Thymus (tissue), 11 donors: Measurements from ENCODE around the gene MMP20. TPM values are rescaled to one million over a fixed set of nuclear protein-coding genes. Genes with fewer than 3 reads are reported as not detected.

Experiments
- DNase-seq, 9 donors: peaks; one replicate each; pipeline ENCODE4 v3.0.0-alpha.2; 2013; ENCODE audit warnings: low spot score in 9 of 9, low read depth in 6 of 9, missing footprints in 1 of 9
- H3K27ac ChIP-seq, 2 donors: one replicate each; pipeline ENCODE4 v1.5.1; 2013; ENCODE audit warnings: control low read depth in 1 of 2, low read depth in 1 of 2, low read length in 1 of 2, mild to moderate bottlenecking in 1 of 2, moderate library complexity in 1 of 2
- H3K27me3 ChIP-seq, 2 donors: one replicate each; pipeline ENCODE4 v1.5.1; 2013; ENCODE audit warnings: low read length in 1 of 2; ENCODE audit not compliant: control insufficient read depth in 2 of 2, insufficient read depth in 1 of 2
- H3K36me3 ChIP-seq, 2 donors: one replicate each; pipeline ENCODE4 v1.5.1; 2013; ENCODE audit warnings: low read length in 1 of 2, mild to moderate bottlenecking in 1 of 2, moderate library complexity in 1 of 2; ENCODE audit not compliant: control insufficient read depth in 2 of 2, insufficient read depth in 2 of 2
- H3K4me1 ChIP-seq, 2 donors: one replicate each; pipeline ENCODE4 v1.5.1; 2013; ENCODE audit warnings: low read length in 2 of 2; ENCODE audit not compliant: control insufficient read depth in 2 of 2, insufficient read depth in 2 of 2
- H3K4me3 ChIP-seq, 2 donors: one replicate each; pipeline ENCODE4 v1.5.1; 2013; ENCODE audit warnings: low read length in 2 of 2, control low read depth in 1 of 2, mild to moderate bottlenecking in 1 of 2
- H3K9me3 ChIP-seq, 2 donors: one replicate each; pipeline ENCODE4 v1.5.1; 2013; ENCODE audit warnings: low read length in 1 of 2, mild to moderate bottlenecking in 1 of 2; ENCODE audit not compliant: control insufficient read depth in 2 of 2, insufficient read depth in 1 of 2
- WGBS: extraction: QIAGEN DNeasy Blood & Tissue Kit; methylation state at CpG from one replicate; pipeline ENCODE4 v1.1.7; 2013; 5-methylcytosine and 5-hydroxymethylcytosine counted together
- polyA plus RNA-seq: library from polyadenylated mRNA; stranded (reverse); fragments of 200-250 nt; gene quantifications from one replicate; pipeline ENCODE4 v1.2.3, GENCODE V29; 2013
- total RNA-seq: library from RNA; stranded (reverse); fragments of 120-200 nt; gene quantifications from one replicate; pipeline ENCODE4 v1.2.4, GENCODE V29; 2013
- donor health status: healthy.

The MMP20 gene
- total and polyA plus RNA-seq, 2 donors, result 0.14 to 0.23 TPM

- Histone ChIP-seq H3K27me3 (no peaks in the 10 kb centered on the region), H3K36me3 (no peaks in the 10 kb centered on the region), H3K4me1 (peaks cover 0 to 2% of the 10 kb centered on the region in 2 donors), H3K9me3 (no peaks in the 10 kb centered on the region), H3K4me3 (no peak overlapping the region), H3K27ac (no peak overlapping the region)
- DNase-seq, result no peak
- 71% methylated on average over 3 of the region's 3 CpGs for WGBS
Observed at GRCh38 chr11:102576350-102576749, 48.8 kb downstream of the MMP20 start.

- no peaks in the 10 kb centered on the region for H3K36me3 ChIP-seq
- H3K27me3 ChIP-seq, result no peaks in the 10 kb centered on the region
- DNase-seq, result no peak
- H3K27ac ChIP-seq, result no peak overlapping the region
- over 99% methylated on average over 2 of the region's 2 CpGs for WGBS
- no peak overlapping the region for H3K4me3 ChIP-seq
- no peaks in the 10 kb centered on the region for H3K9me3 ChIP-seq
- no peaks in the 10 kb centered on the region for H3K4me1 ChIP-seq
Observed at GRCh38 chr11:102575012-102575411, 50.1 kb downstream of the MMP20 start.

GRCh38 chr11:102573851-102574250 is 51.3 kb downstream of the MMP20 start:
- Histone ChIP-seq H3K27ac (no peak overlapping the region), H3K9me3 (peaks cover 0 to 1% of the 10 kb centered on the region in 2 donors), H3K4me3 (no peak overlapping the region), H3K4me1 (no peaks in the 10 kb centered on the region), H3K36me3 (no peaks in the 10 kb centered on the region), H3K27me3 (no peaks in the 10 kb centered on the region)
- WGBS, result 91% methylated on average over 2 of the region's 2 CpGs
- no peak for DNase-seq

- WGBS, result 98% methylated on average over 2 of the region's 2 CpGs
- no peaks in the 10 kb centered on the region for H3K36me3 ChIP-seq
- H3K4me1 ChIP-seq, result no peaks in the 10 kb centered on the region
- DNase-seq, result no peak
- H3K4me3 ChIP-seq, result no peak overlapping the region
- H3K27ac ChIP-seq, result no peak overlapping the region
- H3K27me3 ChIP-seq, result no peaks in the 10 kb centered on the region
- H3K9me3 ChIP-seq, result peaks cover 0 to 7% of the 10 kb centered on the region in 2 donors
Observed at GRCh38 chr11:102572554-102573220, 52.4 kb downstream of the MMP20 start.

- Histone ChIP-seq H3K4me1 (no peaks in the 10 kb centered on the region), H3K4me3 (no peak overlapping the region), H3K27me3 (no peaks in the 10 kb centered on the region), H3K36me3 (no peaks in the 10 kb centered on the region), H3K9me3 (peaks cover 0 to 10% of the 10 kb centered on the region in 2 donors), H3K27ac (no peak overlapping the region)
- DNase-seq, result no peak
- 64% methylated on average over 3 of the region's 3 CpGs for WGBS
Observed at GRCh38 chr11:102568851-102569250, 56.3 kb downstream of the MMP20 start.

- H3K4me3 ChIP-seq, result no peak overlapping the region
- H3K27ac ChIP-seq, result no peak overlapping the region
- H3K27me3 ChIP-seq, result no peaks in the 10 kb centered on the region
- H3K4me1 ChIP-seq, result peaks cover 0 to 3% of the 10 kb centered on the region in 2 donors
- peaks cover 0 to 10% of the 10 kb centered on the region in 2 donors for H3K9me3 ChIP-seq
- WGBS, result 76% methylated on average over 1 of the region's 1 CpG
- no peaks in the 10 kb centered on the region for H3K36me3 ChIP-seq
- no peak for DNase-seq
Observed at GRCh38 chr11:102566112-102566511, 59.0 kb downstream of the MMP20 start.

GRCh38 chr11:102564110-102564509 is 61.0 kb downstream of the MMP20 start:
- Histone ChIP-seq H3K36me3 (no peaks in the 10 kb centered on the region), H3K27me3 (no peaks in the 10 kb centered on the region), H3K27ac (no peak overlapping the region), H3K4me1 (peaks cover 0 to 13% of the 10 kb centered on the region in 2 donors), H3K4me3 (no peak overlapping the region), H3K9me3 (peaks cover 0 to 10% of the 10 kb centered on the region in 2 donors)
- 51% methylated on average over 2 of the region's 2 CpGs for WGBS
- DNase-seq, result no peak

GRCh38 chr11:102561636-102562035 is 63.5 kb downstream of the MMP20 start:
- Histone ChIP-seq H3K27me3 (no peaks in the 10 kb centered on the region), H3K4me3 (no peak overlapping the region), H3K4me1 (peaks cover 0 to 13% of the 10 kb centered on the region in 2 donors), H3K27ac (peak overlapping the region in 1 of 2 donors; percentile 55), H3K36me3 (no peaks in the 10 kb centered on the region), H3K9me3 (peaks cover 0 to 14% of the 10 kb centered on the region in 2 donors)
- DNase-seq, result peak in 1 of 9 donors; percentile 22

- whole genome bisulfite sequencing, result 2% methylated on average over 6 of the region's 6 CpGs
- Histone ChIP-seq H3K27ac (peak overlapping the region; percentile 25 to 79), H3K9me3 (peaks cover 0 to 11% of the 10 kb centered on the region in 2 donors), H3K4me1 (peaks cover 0 to 13% of the 10 kb centered on the region in 2 donors), H3K36me3 (no peaks in the 10 kb centered on the region), H3K4me3 (peak overlapping the region in 1 of 2 donors; percentile 30), H3K27me3 (no peaks in the 10 kb centered on the region)
- peak in 4 of 9 donors; percentile 16 to 65 (median 35) for DNase-seq
Observed at GRCh38 chr11:102560555-102561011, 64.5 kb downstream of the MMP20 start.
